Stomach (tissue), 9 donors: ENCODE data around the gene KAZALD1. TPM values are rescaled to one million over a fixed set of nuclear protein-coding genes. Genes with fewer than 3 reads are reported as not detected.
A peak's percentile ranks its signal among the peaks of the same experiment; 100 is the strongest.

ENCODE experiments used
- DNase-seq, 2 donors: peaks; one replicate each; pipeline versions ENCODE4 v3.0.0 to v3.0.0-alpha.2; 2013 to 2019
- H3K27ac ChIP-seq, 5 donors: fragments of 200-600 bp in 4 of 5; sonication (generic) in 4 of 5; one replicate each; pipeline ENCODE4 v1.5.1; 2013 to 2019; ENCODE audit warnings: mild to moderate bottlenecking in 1 of 5, moderate library complexity in 1 of 5
- H3K27me3 ChIP-seq, 3 donors: fragments of 200-600 bp; sonication (generic); one replicate each; pipeline ENCODE4 v1.5.1; 2017 to 2019; ENCODE audit warnings: mixed run types in 1 of 3
- H3K36me3 ChIP-seq, 4 donors: fragments of 200-600 bp; sonication (generic); 1 replicate in 3 of 4; 2 replicates in 1 of 4; pipeline ENCODE4 v1.5.1; 2016 to 2019
- H3K4me1 ChIP-seq, 4 donors: fragments of 200-600 bp; sonication (generic); one replicate each; pipeline ENCODE4 v1.5.1; 2016 to 2019
- H3K4me3 ChIP-seq, 4 donors: fragments of 200-600 bp; sonication (generic) in 3 of 4; one replicate each; pipeline ENCODE4 v1.5.1; 2016 to 2019; ENCODE audit warnings: mild to moderate bottlenecking in 1 of 4
- H3K9me3 ChIP-seq, 4 donors: fragments of 200-600 bp; sonication (generic); one replicate each; pipeline ENCODE4 v1.5.1; 2016 to 2019
- CTCF ChIP-seq, 7 experiments: fragments of 450-650 bp in 4 of 7; fragments of 200-600 bp in 3 of 7; sonication (generic) in 3 of 7; IDR thresholded peaks; one replicate each; pipeline ENCODE4 v1.5.1; 2016 to 2019; ENCODE audit warnings: antibody characterized with exemption in 7 of 7, control low read depth in 2 of 7, mild to moderate bottlenecking in 1 of 7
- EP300 ChIP-seq: sonication (generic); formaldehyde crosslinking; IDR thresholded peaks from one replicate; pipeline ENCODE4 v1.6.1; 2017; ENCODE audit warnings: antibody characterized with exemption
- POLR2A ChIP-seq, 4 donors: fragments of 450-650 bp; IDR thresholded peaks; one replicate each; pipeline ENCODE4 v1.6.1; 2016; ENCODE audit warnings: antibody characterized with exemption in 4 of 4, control low read depth in 2 of 4, mild to moderate bottlenecking in 1 of 4, moderate library complexity in 1 of 4
- POLR2AphosphoS5 ChIP-seq, 3 donors: sonication (generic); formaldehyde crosslinking; IDR thresholded peaks; one replicate each; pipeline ENCODE4 v1.6.1; 2016; ENCODE audit warnings: antibody characterized with exemption in 3 of 3
- WGBS, 5 donors: extraction: QIAGEN DNeasy Blood & Tissue Kit in 3 of 5; methylation state at CpG; one replicate each; pipeline versions ENCODE4 v1.1.5 to v1.1.7; 2013 to 2018; 5-methylcytosine and 5-hydroxymethylcytosine counted together
- intact Hi-C: fragments of 100-400 bp; cut with DNase I; formaldehyde crosslinking; loops from one replicate; pipeline ENCODE4 v1.15.1; 2023; ENCODE audit warnings: low total_unique reads
- polyA plus RNA-seq, 3 donors: library from polyadenylated mRNA; stranded (reverse); fragments of 200-250 nt; gene quantifications; one replicate each; pipeline ENCODE4 v1.2.3, GENCODE V29; 2013
- total RNA-seq, 5 donors: library from RNA; depleted of rRNA; stranded (reverse); fragments of >200 nt; gene quantifications; one replicate each; pipeline versions ENCODE4 v1.1.0 to v1.2.3, GENCODE V29; 2014 to 2016
- donor health status: healthy with polysubstance abuse.
- donor health status: Bipolar disorder and iron deficiency.
- donor health status: healthy.

The KAZALD1 gene
- total and polyA plus RNA-seq, 8 donors = 2.2 to 35.5 (median 12.0) TPM; not detected in 1

- peak; percentile 87 to 92 for DNase-seq
- Histone ChIP-seq H3K9me3 (no peaks in the 10 kb centered on the region), H3K4me3 (no peak overlapping the region), H3K36me3 (no peaks in the 10 kb centered on the region), H3K27ac (no peak overlapping the region), H3K4me1 (peaks cover 25 to 51% (median 39%) of the 10 kb centered on the region in 4 donors), H3K27me3 (peaks cover 0 to 37% (median 0%) of the 10 kb centered on the region in 3 donors)
- WGBS, 5 donors = 14 to 21% (median 17%) methylated on average over 10 to 11 of the region's 11 CpGs
- TF ChIP-seq POLR2AphosphoS5 (IDR thresholded peaks at IDR 0.05) (peak in 1 of 3 donors; percentile 13), EP300 (no peak), POLR2A (IDR thresholded peaks at IDR 0.05) (no peak), CTCF (IDR thresholded peaks at IDR 0.05) (peak in 5 of 7 experiments; percentile 91 to 96 (median 95))
- intact Hi-C loops = loop anchor here (2.0 kb wide), 1 partner anchor 20 kb away; no protein-coding TSS in a partner anchor
Observed at GRCh38 chr10:101014230-101014884, 47.4 kb upstream of the KAZALD1 start.

- no peaks in the 10 kb centered on the region for H3K36me3 ChIP-seq
Observed at GRCh38 chr10:101014966-101015581, 46.7 kb upstream of the KAZALD1 start.

DNA sequence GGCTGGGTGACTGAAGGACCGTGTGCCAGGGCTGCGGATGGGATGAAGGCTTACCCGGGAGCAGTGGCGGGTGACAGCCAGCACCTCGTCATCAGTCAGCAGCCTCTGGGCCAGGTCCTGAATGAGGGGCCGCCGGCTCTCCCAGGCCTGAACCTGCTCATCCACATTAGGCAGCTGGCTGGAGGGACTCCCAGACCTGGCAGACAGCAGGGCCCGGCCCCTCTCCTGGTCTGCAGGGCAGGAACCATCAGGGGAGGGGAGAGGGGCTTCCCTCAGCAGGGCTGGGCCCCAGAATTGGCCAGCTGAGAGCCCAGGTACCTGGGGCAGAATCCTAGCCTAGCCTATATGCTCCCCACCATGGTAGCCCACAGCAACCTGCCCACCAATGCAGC, 46.2 kb upstream of the KAZALD1 start:
- WGBS, 5 donors = 82 to 100% (median 91%) methylated on average over 1 to 8 of the region's 8 CpGs
- Histone ChIP-seq H3K4me3 (no peak overlapping the region), H3K36me3 (no peaks in the 10 kb centered on the region), H3K27me3 (peaks cover 0 to 44% (median 0%) of the 10 kb centered on the region in 3 donors), H3K27ac (no peak overlapping the region), H3K9me3 (no peaks in the 10 kb centered on the region), H3K4me1 (peaks cover 25 to 51% (median 39%) of the 10 kb centered on the region in 4 donors)
- no peak for DNase-seq
- intact Hi-C loops = loop anchor here (2.0 kb wide), 1 partner anchor 21 kb away; no protein-coding TSS in a partner anchor
- no peak for TF ChIP-seq POLR2AphosphoS5 (IDR thresholded peaks at IDR 0.05)
- no peak for TF ChIP-seq EP300
- TF ChIP-seq POLR2A (IDR thresholded peaks at IDR 0.05) = no peak
- TF ChIP-seq CTCF (IDR thresholded peaks at IDR 0.05) = no peak

More at GRCh38 chr10:101014966-101015581, 46.7 kb upstream of the KAZALD1 start:
- DNase-seq = no peak
- H3K9me3 ChIP-seq = no peaks in the 10 kb centered on the region
- peaks cover 0 to 40% (median 0%) of the 10 kb centered on the region in 3 donors for H3K27me3 ChIP-seq
- peaks cover 25 to 51% (median 39%) of the 10 kb centered on the region in 4 donors for H3K4me1 ChIP-seq
- WGBS, 5 donors = 39 to 47% (median 43%) methylated on average over 6 to 7 of the region's 7 CpGs
- no peak overlapping the region for H3K27ac ChIP-seq
- TF ChIP-seq POLR2A (IDR thresholded peaks at IDR 0.05) = no peak
- TF ChIP-seq EP300 = no peak
- no peak for TF ChIP-seq POLR2AphosphoS5 (IDR thresholded peaks at IDR 0.05)
- TF ChIP-seq CTCF (IDR thresholded peaks at IDR 0.05) = no peak
- intact Hi-C loops = loop anchor here (2.0 kb wide), 1 partner anchor 20 kb away; no protein-coding TSS in a partner anchor
- H3K4me3 ChIP-seq = no peak overlapping the region

GRCh38 chr10:101016814-101017213, 45.0 kb upstream of the KAZALD1 start:
- 68 to 83% (median 77%) methylated on average over 5 of the region's 5 CpGs for WGBS, 5 donors
- DNase-seq = no peak
- H3K27ac ChIP-seq = no peak overlapping the region
- no peaks in the 10 kb centered on the region for H3K36me3 ChIP-seq
- H3K4me3 ChIP-seq = no peak overlapping the region
- H3K9me3 ChIP-seq = no peaks in the 10 kb centered on the region
- H3K4me1 ChIP-seq = peaks cover 23 to 44% (median 32%) of the 10 kb centered on the region in 4 donors
- intact Hi-C loops = no loop called here
- H3K27me3 ChIP-seq = peaks cover 0 to 51% (median 0%) of the 10 kb centered on the region in 3 donors
- TF ChIP-seq EP300 (no peak), POLR2A (IDR thresholded peaks at IDR 0.05) (no peak), POLR2AphosphoS5 (IDR thresholded peaks at IDR 0.05) (no peak), CTCF (IDR thresholded peaks at IDR 0.05) (no peak)
